Esophagus muscularis mucosa (tissue), 4 donors: ENCODE data around the gene RAPGEF2. TPM values are rescaled to one million over a fixed set of nuclear protein-coding genes. Genes with fewer than 3 reads are reported as not detected.
A peak's percentile ranks its signal among the peaks of the same experiment; 100 is the strongest.
"Not testable (repeated sequence)": the region's sequence is repeated elsewhere in the genome, so short reads cannot be mapped to it uniquely, and the experiment has no call there.

Experiments used
- DNase-seq: peaks from one replicate; pipeline ENCODE4 v3.0.0-alpha.2; 2017; ENCODE audit errors: extremely low spot score
- H3K27ac ChIP-seq, 4 donors: fragments of 200-600 bp; sonication (generic); replicated peaks in 1 of 4; 1 replicate in 3 of 4; 2 replicates in 1 of 4; pipeline ENCODE4 v1.5.1; 2016 to 2019; ENCODE audit warnings: mild to moderate bottlenecking in 1 of 4
- H3K27me3 ChIP-seq, 4 donors: fragments of 200-600 bp; sonication (generic); one replicate each; pipeline versions ENCODE4 v1.5.1 to v1.6.0; 2016 to 2019
- H3K36me3 ChIP-seq, 4 donors: fragments of 200-600 bp; sonication (generic); one replicate each; pipeline ENCODE4 v1.5.1; 2016 to 2019
- H3K4me1 ChIP-seq, 4 donors: fragments of 200-600 bp; sonication (generic); one replicate each; pipeline ENCODE4 v1.5.1; 2016 to 2019
- H3K4me3 ChIP-seq, 4 donors: fragments of 200-600 bp; sonication (generic); 1 replicate in 2 of 4; 2 replicates in 2 of 4; pipeline ENCODE4 v1.5.1; 2016 to 2019; ENCODE audit warnings: mild to moderate bottlenecking in 4 of 4, moderate library complexity in 1 of 4
- H3K9me3 ChIP-seq, 4 donors: fragments of 200-600 bp; sonication (generic); 1 replicate in 3 of 4; 2 replicates in 1 of 4; pipeline ENCODE4 v1.5.1; 2016 to 2019
- EP300 ChIP-seq: sonication (generic); formaldehyde crosslinking; IDR thresholded peaks from one replicate; pipeline ENCODE4 v1.6.1; 2017; ENCODE audit warnings: antibody characterized with exemption
- POLR2A ChIP-seq: fragments of 450-650 bp; IDR thresholded peaks from one replicate; pipeline ENCODE4 v1.6.1; 2017; ENCODE audit warnings: antibody characterized with exemption, moderate library complexity, mild to moderate bottlenecking, low read depth
- POLR2AphosphoS5 ChIP-seq, 2 donors: sonication (generic); formaldehyde crosslinking; IDR thresholded peaks; one replicate each; pipeline ENCODE4 v1.6.1; 2017; ENCODE audit warnings: antibody characterized with exemption in 2 of 2
- WGBS: methylation state at CpG from one replicate; pipeline ENCODE4 v1.1.5; 2018; 5-methylcytosine and 5-hydroxymethylcytosine counted together
- intact Hi-C: fragments of 100-400 bp; cut with DNase I; formaldehyde crosslinking; loops from one replicate; pipeline ENCODE4 v1.15.1; 2023
- total RNA-seq, 4 donors: library from RNA; depleted of rRNA; stranded (reverse); fragments of >200 nt; gene quantifications; one replicate each; pipeline versions ENCODE4 v1.1.0 to v1.2.1, GENCODE V29; 2016
- TF ChIP-seq, protein P1 (sequence below), 3 experiments: fragments of 200-600 bp in 2 of 3; fragments of 450-650 bp in 1 of 3; sonication (generic) in 2 of 3; IDR thresholded peaks; one replicate each; pipeline ENCODE4 v1.5.1; 2017 to 2019; ENCODE audit warnings: antibody characterized with exemption in 3 of 3, mild to moderate bottlenecking in 2 of 3, moderate library complexity in 1 of 3

Gene RAPGEF2
- total RNA-seq, 4 donors from 2014 or later, result 55.6 to 61.5 (median 58.4) TPM

GRCh38 chr4:159065513-159066240, 37.2 kb upstream of the RAPGEF2 start:
- no peak for DNase-seq
- 93% methylated on average over 3 of the region's 3 CpGs for WGBS
- intact Hi-C loops, result no loop called here
- no peaks in the 10 kb centered on the region for H3K9me3 ChIP-seq
- H3K27me3 ChIP-seq, result no peaks in the 10 kb centered on the region
- H3K4me1 ChIP-seq, result peaks cover 0 to under 1% (median under 1%) of the 10 kb centered on the region in 4 donors
- TF ChIP-seq POLR2A, result no peak
- no peak for TF ChIP-seq POLR2AphosphoS5 (IDR thresholded peaks at IDR 0.05)
- TF ChIP-seq EP300, result no peak
- TF ChIP-seq, protein P1, sequence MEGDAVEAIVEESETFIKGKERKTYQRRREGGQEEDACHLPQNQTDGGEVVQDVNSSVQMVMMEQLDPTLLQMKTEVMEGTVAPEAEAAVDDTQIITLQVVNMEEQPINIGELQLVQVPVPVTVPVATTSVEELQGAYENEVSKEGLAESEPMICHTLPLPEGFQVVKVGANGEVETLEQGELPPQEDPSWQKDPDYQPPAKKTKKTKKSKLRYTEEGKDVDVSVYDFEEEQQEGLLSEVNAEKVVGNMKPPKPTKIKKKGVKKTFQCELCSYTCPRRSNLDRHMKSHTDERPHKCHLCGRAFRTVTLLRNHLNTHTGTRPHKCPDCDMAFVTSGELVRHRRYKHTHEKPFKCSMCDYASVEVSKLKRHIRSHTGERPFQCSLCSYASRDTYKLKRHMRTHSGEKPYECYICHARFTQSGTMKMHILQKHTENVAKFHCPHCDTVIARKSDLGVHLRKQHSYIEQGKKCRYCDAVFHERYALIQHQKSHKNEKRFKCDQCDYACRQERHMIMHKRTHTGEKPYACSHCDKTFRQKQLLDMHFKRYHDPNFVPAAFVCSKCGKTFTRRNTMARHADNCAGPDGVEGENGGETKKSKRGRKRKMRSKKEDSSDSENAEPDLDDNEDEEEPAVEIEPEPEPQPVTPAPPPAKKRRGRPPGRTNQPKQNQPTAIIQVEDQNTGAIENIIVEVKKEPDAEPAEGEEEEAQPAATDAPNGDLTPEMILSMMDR (IDR thresholded peaks at IDR 0.05), result no peak
- no peak overlapping the region for H3K27ac ChIP-seq
- no peaks in the 10 kb centered on the region for H3K36me3 ChIP-seq
- H3K4me3 ChIP-seq, result no peak overlapping the region

DNA sequence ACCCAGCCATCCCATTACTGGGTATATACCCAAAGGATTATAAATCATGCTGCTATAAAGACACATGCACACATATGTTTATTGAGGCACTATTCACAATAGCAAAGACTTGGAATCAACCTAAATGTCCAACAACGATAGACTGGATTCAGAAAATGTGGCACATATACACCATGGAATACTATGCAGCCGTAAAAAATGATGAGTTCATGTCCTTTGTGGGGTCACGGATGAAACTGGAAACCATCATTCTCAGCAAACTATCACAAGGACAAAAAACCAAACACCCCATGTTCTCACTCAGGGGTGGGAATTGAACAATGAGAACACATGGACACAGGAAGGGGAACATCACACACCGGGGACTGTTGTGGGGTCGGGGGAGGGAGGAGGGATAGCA, 34.7 kb upstream of the RAPGEF2 start:
- H3K9me3 ChIP-seq, DNase-seq, H3K27ac ChIP-seq, H3K36me3 ChIP-seq, intact Hi-C loops, H3K27me3 ChIP-seq, H3K4me3 ChIP-seq: not testable (repeated sequence)
- 99% methylated on average over 5 of the region's 5 CpGs for WGBS
- H3K4me1 ChIP-seq, result peaks cover 0 to 15% (median 10%) of the 10 kb centered on the region in 4 donors

GRCh38 chr4:159069922-159070321, 33.0 kb upstream of the RAPGEF2 start:
- Histone ChIP-seq H3K27me3 (no peaks in the 10 kb centered on the region), H3K4me1 (peaks cover 0 to 15% (median 10%) of the 10 kb centered on the region in 4 donors), H3K4me3 (no peak overlapping the region), H3K9me3 (no peaks in the 10 kb centered on the region), H3K36me3 (no peaks in the 10 kb centered on the region), H3K27ac (no peak overlapping the region)
- TF ChIP-seq EP300 (no peak), POLR2A (no peak), POLR2AphosphoS5 (IDR thresholded peaks at IDR 0.05) (no peak)
- TF ChIP-seq, protein P1 (IDR thresholded peaks at IDR 0.05), result no peak
- WGBS, result 40% methylated on average over 3 of the region's 3 CpGs
- intact Hi-C loops, result no loop called here
- no peak for DNase-seq

DNA sequence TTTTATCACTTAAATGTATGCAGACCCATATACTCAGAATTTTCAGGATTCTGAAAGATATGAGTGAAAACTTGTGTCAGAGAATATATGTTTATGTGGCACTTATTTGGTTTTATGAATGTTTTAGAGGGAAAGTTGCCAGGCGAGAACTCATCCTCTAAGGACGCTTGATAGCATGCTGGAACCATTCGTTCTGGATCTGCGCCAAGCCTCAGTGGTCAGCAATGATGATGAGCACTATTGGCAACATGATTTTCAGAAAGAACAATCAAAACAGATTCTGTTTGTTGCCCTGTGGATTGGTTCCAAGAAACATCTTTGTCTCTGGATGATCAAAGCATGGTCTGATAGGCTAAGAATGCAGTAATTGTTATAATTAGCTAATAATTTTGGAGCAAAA, 32.1 kb upstream of the RAPGEF2 start:
- intact Hi-C loops, result no loop called here
- TF ChIP-seq EP300 (no peak), POLR2AphosphoS5 (IDR thresholded peaks at IDR 0.05) (no peak), POLR2A (no peak)
- TF ChIP-seq, protein P1 (IDR thresholded peaks at IDR 0.05), result no peak
- Histone ChIP-seq H3K27me3 (no peaks in the 10 kb centered on the region), H3K4me1 (peaks cover 0 to 15% (median 10%) of the 10 kb centered on the region in 4 donors), H3K27ac (no peak overlapping the region), H3K36me3 (no peaks in the 10 kb centered on the region), H3K4me3 (no peak overlapping the region), H3K9me3 (no peaks in the 10 kb centered on the region)
- peak; percentile 42 for DNase-seq
- 71% methylated on average over 4 of the region's 4 CpGs for WGBS

- Histone ChIP-seq H3K9me3 (no peaks in the 10 kb centered on the region), H3K36me3 (no peaks in the 10 kb centered on the region), H3K27me3 (no peaks in the 10 kb centered on the region), H3K4me3 (no peak overlapping the region), H3K27ac (peak overlapping the region; percentile 2 to 20 (median 12)), H3K4me1 (peaks cover 0 to 15% (median 10%) of the 10 kb centered on the region in 4 donors)
- TF ChIP-seq EP300, result no peak
- no peak for TF ChIP-seq POLR2AphosphoS5 (IDR thresholded peaks at IDR 0.05)
- TF ChIP-seq, protein P1 (IDR thresholded peaks at IDR 0.05), result no peak
- no peak for TF ChIP-seq POLR2A
- WGBS, result 46% methylated on average over 1 of the region's 1 CpG
- peak; percentile 75 for DNase-seq
- intact Hi-C loops, result no loop called here
These were observed 31.5 kb upstream of the RAPGEF2 start for GRCh38 chr4:159071178-159071968.
